ENCODE results near the gene OCRL. TPM values are rescaled to one million over a fixed set of nuclear protein-coding genes. Genes with fewer than 3 reads are reported as not detected.

OCRL gene
- total and polyA plus RNA-seq, 2 of the 4 experiments (the other 2 are of a cell fraction): 19.4 to 20.6 TPM

DNA sequence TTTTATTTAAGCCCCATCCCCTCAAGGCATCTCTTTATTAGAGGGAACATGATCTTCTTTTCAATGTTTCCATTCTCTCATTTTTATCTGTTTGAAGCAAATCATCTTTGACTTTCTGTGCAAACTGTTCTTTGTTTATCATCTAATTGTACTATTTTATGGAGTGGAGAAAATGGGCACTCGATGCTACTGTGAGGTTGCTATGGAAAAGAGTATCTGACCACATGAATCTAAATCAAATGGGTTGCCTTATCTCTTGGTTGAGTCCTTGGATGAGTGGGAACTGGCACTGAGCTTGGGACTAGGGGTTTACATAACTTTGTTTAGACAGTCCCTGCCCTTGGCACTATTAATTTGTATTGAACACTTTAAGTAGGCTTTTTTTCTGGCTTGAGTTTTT lies 9.1 kb downstream of the OCRL start:
- intact Hi-C loops (cut with micrococcal nuclease): no loop called here
- H3K56ac ChIP-seq (ENCODE audit: extremely low read depth, insufficient read depth, low read length): no peak overlapping the region
- TF ChIP-seq CHD1 (IDR thresholded peaks at IDR 0.05; ENCODE audit: low read depth, low read length): no peak
- H3K4me2 ChIP-seq (ENCODE audit: low read depth, low read length): no peak overlapping the region
- no peak overlapping the region for H2AK5ac ChIP-seq (ENCODE audit: low read depth, low read length)
- H4K5ac ChIP-seq (ENCODE audit: low read depth, low read length): no peak overlapping the region
- H3K9me1 ChIP-seq (ENCODE audit: insufficient read depth, low read length): no peaks in the 10 kb centered on the region
- peaks cover 0 to 5% of the 10 kb centered on the region in 2 experiments; a peak in 2 of 4 replicates for H3K79me1 ChIP-seq (ENCODE audit: low read depth in 1 of 2, low read length in 2 of 2)
- H3K9ac ChIP-seq (ENCODE audit: low read depth, low read length): no peak overlapping the region
- CTCF ChIA-PET: no interaction called here
- H3K9me3 ChIP-seq (ENCODE audit: control insufficient read depth, insufficient read depth, low read length): no peaks in the 10 kb centered on the region
- no CpG with 5 or more reads among the region's 1 CpG for WGBS, 2 experiments (ENCODE audit: extremely low coverage in 2 of 2, insufficient read length in 1 of 2)
- no peaks in the 10 kb centered on the region for H3K4me1 ChIP-seq (ENCODE audit: control insufficient read depth, insufficient read depth, low read length)
- H2BK15ac ChIP-seq (ENCODE audit: low read depth, low read length): no peak overlapping the region
- H3K18ac ChIP-seq (ENCODE audit: low read depth, low read length): no peak overlapping the region
- ATAC-seq (ENCODE audit: low read depth) (no peak), DNase-seq (no peak)
- H2BK5ac ChIP-seq (ENCODE audit: low read depth, low read length, poor library complexity, severe bottlenecking): no peak overlapping the region
- POLR2A ChIA-PET (ENCODE audit: unreplicated experiment): no interaction called here
- H4K8ac ChIP-seq (ENCODE audit: low read depth in 2 of 2, low read length in 2 of 2): no peak overlapping the region
- BruUV-seq (replicated peaks): no TSS peak
- H3K36me3 ChIP-seq (ENCODE audit: control insufficient read depth, insufficient read depth, low read length): 0 out of 2 replicates have a peak, but pooled peaks cover 3% of the 10 kb centered on the region
- dilution Hi-C loops (cut with HindIII; ENCODE audit: low sequenced_read_pairs, unreplicated experiment): no loop called here
- no peak overlapping the region for H3K4me3 ChIP-seq (ENCODE audit: insufficient read depth, low read depth, low read length)
- no peaks in the 10 kb centered on the region for H4K20me1 ChIP-seq (ENCODE audit: insufficient read depth, low read length)
- H2BK120ac ChIP-seq (ENCODE audit: low read depth, low read length): no peak overlapping the region
- no peaks in the 10 kb centered on the region for H3K27me3 ChIP-seq (ENCODE audit: control insufficient read depth, insufficient read depth, low read length)
- no peak overlapping the region for H3K27ac ChIP-seq (ENCODE audit: insufficient read depth, low read length)
- no peak overlapping the region for H2AFZ ChIP-seq (replicated peaks; ENCODE audit: low read length, poor library complexity)
- in situ Hi-C loops (cut with MboI; ENCODE audit: low sequenced_read_pairs): no loop called here
- H4K91ac ChIP-seq (ENCODE audit: insufficient read depth, low read depth, low read length): no peak overlapping the region
- no peak overlapping the region for H2BK20ac ChIP-seq (ENCODE audit: low read depth, low read length)
- H3K4ac ChIP-seq (ENCODE audit: low read depth, low read length): no peak overlapping the region
- no peak overlapping the region for H2AK9ac ChIP-seq (replicated peaks; ENCODE audit: low read depth, low read length, poor library complexity)
- no peak overlapping the region for H3K23ac ChIP-seq (ENCODE audit: low read depth, low read length)
- H3K14ac ChIP-seq (replicated peaks; ENCODE audit: low read depth, low read length): no peak overlapping the region

Measured in IMR-90 (cell line).